ENCODE measurements around the gene CRACR2B. TPM values are rescaled to one million over a fixed set of nuclear protein-coding genes. Genes with fewer than 3 reads are reported as not detected.

CRACR2B gene
- total and polyA plus RNA-seq, 2 of the 8 experiments (the other 6 are each of a cell fraction or from before 2014, with no cell fraction given), result 18.2 to 26.4 TPM

- H3K4ac ChIP-seq (replicated peaks; ENCODE audit: insufficient read length, low read depth, low read length), result no peak overlapping the region
- peaks cover 3% of the 10 kb centered on the region for H3K79me1 ChIP-seq (ENCODE audit: low read depth, low read length)
- H3K9ac ChIP-seq (replicated peaks in 1 of 4; ENCODE audit: extremely low read depth in 1 of 4, low read depth in 3 of 4, low read length in 3 of 4), result no peak overlapping the region
- H3K27ac ChIP-seq (ENCODE audit: low read depth, low read length), result no peak overlapping the region
- H3K18ac ChIP-seq (ENCODE audit: extremely low read depth, low read length), result no peak overlapping the region
- H2BK12ac ChIP-seq (ENCODE audit: low read depth, low read length), result no peak overlapping the region
- H3K23me2 ChIP-seq (ENCODE audit: low read depth, low read length), result no peaks in the 10 kb centered on the region
- H2BK120ac ChIP-seq (replicated peaks; ENCODE audit: low read depth, low read length), result no peak overlapping the region
- H4K5ac ChIP-seq (ENCODE audit: insufficient read length, low read depth, low read length), result no peak overlapping the region
- no peak overlapping the region for H2AFZ ChIP-seq (ENCODE audit: low read length)
- H3K14ac ChIP-seq (ENCODE audit: insufficient read length), result no peak overlapping the region
- H3K4me1 ChIP-seq (replicated peaks in 1 of 4; ENCODE audit: control insufficient read depth in 3 of 4, insufficient read depth in 4 of 4, low read length in 3 of 4), result peaks cover 0 to 33% (median 30%) of the 10 kb centered on the region in 4 experiments; a peak in 6 of 7 replicates
- H4K20me1 ChIP-seq (replicated peaks in 1 of 2; ENCODE audit: control insufficient read depth in 1 of 2, insufficient read depth in 2 of 2, low read length in 2 of 2), result peaks cover 12 to 53% of the 10 kb centered on the region in 2 experiments
- no peak overlapping the region for H2BK5ac ChIP-seq (ENCODE audit: low read depth, low read length)
- no peak overlapping the region for H4K91ac ChIP-seq (replicated peaks; ENCODE audit: insufficient read length, low read length)
- no peak for FAIRE-seq
- no peak overlapping the region for H2BK20ac ChIP-seq (ENCODE audit: low read length)
- H4K8ac ChIP-seq (ENCODE audit: extremely low read depth, insufficient read depth, low read length), result peak overlapping the region; percentile 68
- TF ChIP-seq EZH2 (IDR thresholded peaks at IDR 0.05; ENCODE audit: low read depth, low read length, severe bottlenecking) (no peak), BCL11A (IDR thresholded peaks at IDR 0.05; ENCODE audit: low read depth in 2 of 2, low read length in 2 of 2) (no peak), TCF12 (IDR thresholded peaks at IDR 0.05; ENCODE audit: low read depth, low read length) (no peak), POLR2A (IDR thresholded peaks at IDR 0.05; ENCODE audit: control extremely low read depth in 1 of 2, low read depth in 2 of 2, low read length in 2 of 2) (0 out of 3 replicates have a peak, but pooled peaks of 1 of the 2 experiments have one; percentile 34), KDM4A (IDR thresholded peaks at IDR 0.05; ENCODE audit: low read depth, low read length, severe bottlenecking) (no peak), FOSL1 (IDR thresholded peaks at IDR 0.05; ENCODE audit: insufficient read depth, low read depth, low read length) (no peak), RXRA (IDR thresholded peaks at IDR 0.05; ENCODE audit: insufficient read depth, low read depth, low read length) (no peak)
- H3K79me2 ChIP-seq (ENCODE audit: control insufficient read depth in 1 of 2, insufficient read depth in 2 of 2, low read length in 2 of 2), result no peaks in the 10 kb centered on the region
- no peak for DNase-seq (ENCODE audit: low read depth in 1 of 2, low spot score in 2 of 2)
- 88% methylated on average over 21 of the region's 21 CpGs; no CpG with 5 or more reads in 1 of the 2 experiments for WGBS, 2 experiments (ENCODE audit: extremely low coverage in 1 of 2, insufficient coverage in 1 of 2, insufficient read length in 1 of 2, insufficient replicate concordance in 2 of 2, low coverage in 1 of 2, low lambda C conversion rate in 2 of 2, missing lambda C conversion rate in 1 of 2)
- H3K27me3 ChIP-seq (replicated peaks in 1 of 4; ENCODE audit: control insufficient read depth in 3 of 4, extremely low read depth in 1 of 4, insufficient read depth in 3 of 4, low read length in 3 of 4), result peaks cover 0 to 2% (median 0%) of the 10 kb centered on the region in 4 experiments; a peak in 2 of 7 replicates
- no peak overlapping the region for H3K23ac ChIP-seq (ENCODE audit: insufficient read length)
- no peak overlapping the region for H3K4me2 ChIP-seq (ENCODE audit: insufficient read depth in 1 of 2, low read depth in 2 of 2, low read length in 2 of 2)
- no peaks in the 10 kb centered on the region for H3K9me3 ChIP-seq (ENCODE audit: insufficient read depth in 2 of 2, low read depth in 1 of 2, low read length in 1 of 2)
- H2BK15ac ChIP-seq (ENCODE audit: low read length), result no peak overlapping the region
- POLR2A ChIA-PET (ENCODE audit: partially characterized antibody), result interaction anchor here (0.8 to 13.8 kb wide), 17 partner anchors 8 to 199 kb away, joined by 3 to 234 read pairs (median 4); partner anchors contain the start of genes CD151, POLR2L and TSPAN4
- H3K4me3 ChIP-seq (ENCODE audit: extremely low read depth in 1 of 4, insufficient read depth in 2 of 4, low read depth in 3 of 4, low read length in 4 of 4), result no peak overlapping the region
- CTCF ChIA-PET (ENCODE audit: partially characterized antibody), result interaction anchor here (0.8 to 10.5 kb wide), 8 partner anchors 9 to 191 kb away, joined by 3 to 74 read pairs (median 3); partner anchors contain the start of gene TSPAN4
- H3K56ac ChIP-seq (replicated peaks; ENCODE audit: insufficient read length, low read depth, low read length), result no peak overlapping the region
- H3K36me3 ChIP-seq (ENCODE audit: control insufficient read depth in 2 of 4, insufficient read depth in 4 of 4, low read length in 3 of 4), result no peaks in the 10 kb centered on the region; a peak in 1 of 8 replicates
- no peak overlapping the region for H2AK5ac ChIP-seq (ENCODE audit: low read depth, low read length)
Observed at GRCh38 chr11:860234-861104, 32.8 kb downstream of the CRACR2B start.

All from H1 (cell line).